ENCODE results near the gene SIRT6. TPM values are rescaled to one million over a fixed set of nuclear protein-coding genes. Genes with fewer than 3 reads are reported as not detected.
"Not testable (repeated sequence)": the region's sequence is repeated elsewhere in the genome, so short reads cannot be mapped to it uniquely, and the experiment has no call there.

SIRT6 gene
- total RNA-seq, 6 donors from 2014 or later, result 20.8 to 55.0 (median 27.8) TPM

DNA sequence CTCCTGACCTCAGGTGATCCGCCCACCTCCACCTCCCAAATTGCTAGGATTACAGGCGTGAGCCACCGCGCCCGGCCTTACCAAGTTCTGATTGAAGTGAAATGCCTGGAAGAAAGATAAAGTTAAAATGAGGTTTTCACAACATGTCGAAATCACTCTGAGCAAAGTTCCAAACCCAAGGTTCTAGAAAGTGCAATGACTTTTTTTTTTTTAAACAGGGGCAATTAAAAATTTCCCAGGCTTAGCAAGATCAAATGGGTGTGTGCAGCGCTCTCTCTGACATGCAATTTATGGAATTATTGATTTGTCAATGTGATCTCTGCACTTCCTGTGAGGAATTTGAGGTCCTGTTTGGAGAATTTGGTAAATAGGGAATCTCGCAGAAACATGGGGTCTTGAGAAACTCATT is 45.7 kb downstream of the SIRT6 start:
- Histone ChIP-seq H3K4me3 (no peak overlapping the region), H3K27me3 (no peaks in the 10 kb centered on the region), H3K36me3 (no peaks in the 10 kb centered on the region), H3K9me3 (no peaks in the 10 kb centered on the region), H3K4me1 (peaks cover 2 to 9% (median 7%) of the 10 kb centered on the region in 4 donors), H3K27ac (no peak overlapping the region)
- ATAC-seq (ENCODE audit: low FRiP score in 2 of 2) (no peak), DNase-seq (no peak)
- TF ChIP-seq POLR2AphosphoS5 (IDR thresholded peaks at IDR 0.05), result no peak
- TF ChIP-seq, protein P1, sequence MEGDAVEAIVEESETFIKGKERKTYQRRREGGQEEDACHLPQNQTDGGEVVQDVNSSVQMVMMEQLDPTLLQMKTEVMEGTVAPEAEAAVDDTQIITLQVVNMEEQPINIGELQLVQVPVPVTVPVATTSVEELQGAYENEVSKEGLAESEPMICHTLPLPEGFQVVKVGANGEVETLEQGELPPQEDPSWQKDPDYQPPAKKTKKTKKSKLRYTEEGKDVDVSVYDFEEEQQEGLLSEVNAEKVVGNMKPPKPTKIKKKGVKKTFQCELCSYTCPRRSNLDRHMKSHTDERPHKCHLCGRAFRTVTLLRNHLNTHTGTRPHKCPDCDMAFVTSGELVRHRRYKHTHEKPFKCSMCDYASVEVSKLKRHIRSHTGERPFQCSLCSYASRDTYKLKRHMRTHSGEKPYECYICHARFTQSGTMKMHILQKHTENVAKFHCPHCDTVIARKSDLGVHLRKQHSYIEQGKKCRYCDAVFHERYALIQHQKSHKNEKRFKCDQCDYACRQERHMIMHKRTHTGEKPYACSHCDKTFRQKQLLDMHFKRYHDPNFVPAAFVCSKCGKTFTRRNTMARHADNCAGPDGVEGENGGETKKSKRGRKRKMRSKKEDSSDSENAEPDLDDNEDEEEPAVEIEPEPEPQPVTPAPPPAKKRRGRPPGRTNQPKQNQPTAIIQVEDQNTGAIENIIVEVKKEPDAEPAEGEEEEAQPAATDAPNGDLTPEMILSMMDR (IDR thresholded peaks at IDR 0.05), result no peak
- 91 to 92% methylated on average over 8 of the region's 8 CpGs for WGBS, 2 donors

DNA sequence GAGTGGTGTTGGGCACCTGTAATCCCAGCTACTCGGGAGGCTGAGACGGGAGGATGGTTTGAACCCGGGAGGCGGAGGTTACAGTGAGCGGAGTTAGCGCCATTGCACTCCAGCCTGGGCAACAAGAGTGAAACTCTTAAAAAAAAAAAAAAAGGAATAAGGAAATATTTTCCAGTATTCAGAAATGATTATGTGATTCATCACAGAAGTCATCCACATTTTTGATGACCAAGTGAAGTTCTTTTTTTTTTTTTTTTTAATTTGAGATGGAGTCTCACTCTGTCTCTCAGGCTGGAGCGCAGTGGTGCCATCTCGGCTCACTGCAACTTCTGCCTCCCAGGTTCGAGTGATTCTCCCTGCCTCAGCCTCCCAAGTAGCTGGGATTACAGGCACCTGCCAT is 47.0 kb downstream of the SIRT6 start:
- DNase-seq; H3K36me3 ChIP-seq; ATAC-seq (ENCODE audit: low FRiP score in 2 of 2); H3K27ac ChIP-seq; H3K4me1 ChIP-seq; H3K27me3 ChIP-seq; H3K4me3 ChIP-seq; H3K9me3 ChIP-seq: not testable (repeated sequence)
- 88 to 90% methylated on average over 9 of the region's 9 CpGs for WGBS, 2 donors

DNA sequence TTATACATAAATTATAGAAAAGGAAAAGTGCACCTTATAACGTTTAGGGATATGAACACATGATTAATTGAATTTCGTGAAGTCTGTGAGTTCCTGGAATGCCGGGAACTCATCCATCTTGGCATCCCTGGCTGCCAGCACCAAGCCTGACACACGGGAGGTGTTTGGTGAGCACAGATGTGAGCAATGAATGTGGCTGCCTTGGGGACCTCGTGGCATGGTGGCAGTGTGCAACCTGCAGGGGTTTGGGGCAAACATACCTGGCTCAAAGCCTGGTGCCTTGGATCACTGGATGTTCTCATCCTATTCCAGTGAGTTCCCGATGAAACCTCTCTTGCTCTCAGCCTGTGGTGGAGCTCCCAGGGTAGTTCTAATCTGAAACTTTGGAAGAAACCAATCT is 48.0 kb downstream of the SIRT6 start:
- no peak overlapping the region for H3K27ac ChIP-seq
- no peaks in the 10 kb centered on the region for H3K9me3 ChIP-seq
- 37 to 40% methylated on average over 6 of the region's 6 CpGs for WGBS, 2 donors
- H3K27me3 ChIP-seq, result no peaks in the 10 kb centered on the region
- no peaks in the 10 kb centered on the region for H3K4me1 ChIP-seq
- no peak for TF ChIP-seq POLR2AphosphoS5 (IDR thresholded peaks at IDR 0.05)
- no peak for TF ChIP-seq EP300 (IDR thresholded peaks at IDR 0.05)
- no peak for TF ChIP-seq POLR2A (IDR thresholded peaks at IDR 0.05)
- TF ChIP-seq, protein P1 (IDR thresholded peaks at IDR 0.05), result no peak
- ATAC-seq (ENCODE audit: low FRiP score in 2 of 2) (no peak), DNase-seq (no peak)
- no peak overlapping the region for H3K4me3 ChIP-seq
- H3K36me3 ChIP-seq, result no peaks in the 10 kb centered on the region

DNA sequence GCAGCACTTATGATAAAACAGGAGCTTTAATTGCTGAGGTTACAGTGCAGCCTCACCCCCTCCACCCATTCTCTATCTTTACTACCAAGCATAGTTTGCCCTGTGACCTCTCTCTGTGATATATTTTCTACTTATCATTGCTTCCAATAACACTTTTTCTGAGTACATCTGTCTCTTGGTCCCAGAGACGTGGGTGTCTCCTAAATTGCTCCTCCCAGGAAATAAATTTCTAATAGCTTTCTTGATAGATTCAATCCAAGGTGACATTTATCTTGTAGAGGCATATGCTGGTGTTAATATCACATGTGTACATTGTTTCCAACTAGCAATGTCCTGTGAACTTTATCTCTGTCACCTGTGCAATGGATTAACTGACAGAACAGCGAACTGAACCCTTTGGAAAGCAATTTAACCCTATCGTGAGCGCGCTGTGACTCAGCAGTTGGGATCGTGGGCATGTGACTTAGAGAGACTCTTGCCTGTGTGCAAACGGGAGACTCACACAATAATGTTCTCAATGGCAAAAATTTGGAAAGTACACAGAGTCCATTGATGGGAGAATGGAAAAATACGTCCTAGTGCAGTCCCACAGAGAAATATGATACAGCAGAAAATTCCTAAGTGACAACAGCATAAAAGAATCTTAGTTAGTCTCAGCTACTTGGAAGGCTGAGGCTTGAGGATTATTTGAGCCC is 51.5 kb downstream of the SIRT6 start:
- DNase-seq (no peak), ATAC-seq (ENCODE audit: low FRiP score in 2 of 2) (peak in 1 of 2 donors; percentile 74)
- no peak overlapping the region for H3K27ac ChIP-seq
- no peaks in the 10 kb centered on the region for H3K9me3 ChIP-seq
- TF ChIP-seq, protein P1 (IDR thresholded peaks at IDR 0.05), result no peak
- TF ChIP-seq POLR2A (IDR thresholded peaks at IDR 0.05), result no peak
- TF ChIP-seq EP300 (IDR thresholded peaks at IDR 0.05), result no peak
- H3K36me3 ChIP-seq, result no peaks in the 10 kb centered on the region
- no peaks in the 10 kb centered on the region for H3K4me1 ChIP-seq
- H3K4me3 ChIP-seq, result no peak overlapping the region
- WGBS, 2 donors, result 41 to 42% methylated on average over 8 of the region's 8 CpGs
- no peaks in the 10 kb centered on the region for H3K27me3 ChIP-seq

DNA sequence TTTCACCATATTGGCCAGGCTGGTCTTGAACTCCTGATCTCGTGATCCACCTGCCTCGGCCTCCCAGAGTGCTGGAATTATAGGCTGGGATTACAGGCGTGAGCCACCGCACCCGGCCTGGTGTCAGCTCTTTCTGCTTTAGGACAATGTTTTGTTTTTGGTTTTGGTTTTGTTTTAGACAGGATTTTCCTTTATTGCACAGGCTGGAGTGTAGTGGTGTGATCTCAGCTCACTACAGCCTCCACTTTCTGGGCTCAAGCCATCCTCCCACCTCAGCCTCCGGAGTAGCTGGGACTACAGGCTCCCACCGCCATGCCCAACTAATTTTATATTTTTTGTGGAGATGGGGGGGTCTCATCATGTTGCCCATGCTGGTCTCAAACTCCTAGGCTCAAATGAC is 53.3 kb downstream of the SIRT6 start:
- not testable (repeated sequence) for H3K9me3 ChIP-seq; H3K27me3 ChIP-seq; ATAC-seq (ENCODE audit: low FRiP score in 2 of 2); H3K4me3 ChIP-seq; H3K4me1 ChIP-seq; DNase-seq; H3K36me3 ChIP-seq; H3K27ac ChIP-seq
- WGBS, 2 donors, result 94 to 98% methylated on average over 7 of the region's 7 CpGs

DNA sequence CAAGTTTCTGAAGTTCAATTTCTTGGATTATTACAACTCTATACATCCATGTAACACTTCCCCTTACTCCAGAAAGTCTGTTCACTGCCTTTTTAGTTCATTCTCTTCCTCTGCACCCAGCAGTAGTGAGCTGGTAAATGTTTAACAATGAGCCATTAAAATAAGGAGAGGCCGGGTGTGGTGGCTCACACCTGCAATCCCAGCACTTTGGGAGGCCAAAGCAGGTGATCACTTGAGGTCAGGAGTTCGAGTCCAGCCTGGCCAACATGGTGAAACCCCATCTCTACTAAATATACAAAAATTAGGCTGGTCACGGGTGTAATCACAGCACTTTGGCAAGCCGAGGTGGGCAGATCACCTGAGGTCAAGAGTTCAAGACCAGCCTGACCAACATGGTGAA is 55.0 kb downstream of the SIRT6 start:
- not testable (repeated sequence) for ATAC-seq (ENCODE audit: low FRiP score in 2 of 2); H3K36me3 ChIP-seq

More for the DNA sequence above, 55.0 kb downstream of the SIRT6 start:
- not testable (repeated sequence) for DNase-seq, H3K27me3 ChIP-seq, H3K9me3 ChIP-seq, H3K4me3 ChIP-seq, H3K27ac ChIP-seq
- WGBS, 2 donors, result 75 to 80% methylated on average over 4 of the region's 4 CpGs
- H3K4me1 ChIP-seq, result peaks cover 14 to 18% (median 16%) of the 10 kb centered on the region in 4 donors

All from upper lobe of left lung (tissue), 6 donors.